OCI-LY7 (cell line): Measurements from ENCODE around the gene ARL10. TPM values are rescaled to one million over a fixed set of nuclear protein-coding genes. Genes with fewer than 3 reads are reported as not detected.

ENCODE experiments used
- BruUV-seq: library from RNA; stranded (reverse); fragments of 400-500 nt; replicated peaks from 2 replicates; lab custom pipeline; 2021; lab: Mats Ljungman, UMichigan
- CTCF ChIA-PET: fragments of 300-600 bp; sonication (Branson Sonifier 250); formaldehyde crosslinking; loops from one replicate; lab custom pipeline; 2022; ENCODE audit warnings: antibody characterized with exemption; ENCODE audit not compliant: unreplicated experiment; lab: Charles Lee
- POLR2A ChIA-PET: fragments of 300-600 bp; sonication (Branson Sonifier 250); formaldehyde crosslinking; loops from one replicate; lab custom pipeline; 2022; ENCODE audit warnings: antibody characterized with exemption; lab: Charles Lee
- DNase-seq: peaks from one replicate; pipeline ENCODE4 v3.0.0-alpha.2; 2015; ENCODE audit warnings: low spot score
- H2AFZ ChIP-seq: fragments of 200-600 bp; sonication (generic), shearing (Covaris generic); 2 replicates; pipeline ENCODE4 v1.6.1; 2014; ENCODE audit warnings: mild to moderate bottlenecking, antibody characterized with exemption, low read length, moderate library complexity
- H3K27ac ChIP-seq: fragments of 200-600 bp; sonication (generic); 2 replicates; pipeline ENCODE4 v1.5.1; 2014; ENCODE audit warnings: mixed run types, low read depth, mild to moderate bottlenecking, moderate library complexity, low read length, inconsistent platforms; ENCODE audit not compliant: poor library complexity, severe bottlenecking
- H3K36me3 ChIP-seq: fragments of 200-600 bp; sonication (generic); 2 replicates; pipeline ENCODE4 v1.6.1; 2014; ENCODE audit warnings: mild to moderate bottlenecking, antibody characterized with exemption, low read length, moderate library complexity, mixed read lengths; ENCODE audit not compliant: insufficient read depth
- H3K4me1 ChIP-seq: fragments of 200-600 bp; sonication (generic); 2 replicates; pipeline ENCODE4 v1.5.1; 2014; ENCODE audit warnings: mild to moderate bottlenecking, low read length; ENCODE audit not compliant: insufficient read depth, poor library complexity, severe bottlenecking
- H3K4me2 ChIP-seq: fragments of 200-600 bp; sonication (generic); 2 replicates; pipeline ENCODE4 v1.6.1; 2014; ENCODE audit warnings: mild to moderate bottlenecking, low read length
- H3K4me3 ChIP-seq: fragments of 200-600 bp; sonication (generic); 2 replicates; pipeline ENCODE4 v1.5.1; 2014; ENCODE audit warnings: mild to moderate bottlenecking, low read depth, low read length; ENCODE audit not compliant: poor library complexity, severe bottlenecking
- H3K79me2 ChIP-seq: fragments of 200-600 bp; sonication (generic); 2 replicates; pipeline ENCODE4 v1.6.1; 2016; ENCODE audit warnings: low read depth, mild to moderate bottlenecking, low read length, moderate library complexity, mixed read lengths; ENCODE audit not compliant: insufficient read depth
- H3K9me2 ChIP-seq: fragments of 200-600 bp; sonication (generic); 2 replicates; pipeline ENCODE4 v1.6.1; 2016; ENCODE audit warnings: mild to moderate bottlenecking, low read length, mixed read lengths; ENCODE audit not compliant: insufficient read depth
- H3K9me3 ChIP-seq: fragments of 200-600 bp; sonication (generic); 2 replicates; pipeline ENCODE4 v1.6.1; 2014; ENCODE audit warnings: mild to moderate bottlenecking, mixed run types, low read length, mixed read lengths
- H4K20me1 ChIP-seq: fragments of 200-600 bp; sonication (generic); 2 replicates; pipeline ENCODE4 v1.6.1; 2014; ENCODE audit warnings: mild to moderate bottlenecking, antibody characterized with exemption, low read length, moderate library complexity, mixed read lengths; ENCODE audit not compliant: insufficient read depth
- EZH2phosphoT487 ChIP-seq: fragments of 200-600 bp; sonication (generic); IDR thresholded peaks from 2 replicates; pipeline ENCODE4 v1.6.1; 2018; ENCODE audit warnings: low read depth, borderline replicate concordance, mild to moderate bottlenecking, mixed run types, antibody characterized with exemption, low read length, moderate library complexity, mixed read lengths
- intact Hi-C: fragments of 100-400 bp; cut with micrococcal nuclease; formaldehyde crosslinking; loops from one replicate; pipeline ENCODE4 v1.10.0; 2022; ENCODE audit not compliant: unreplicated experiment
- total RNA-seq, 2 experiments: library from RNA; depleted of rRNA in 1 of 2; stranded (reverse); fragments of >200 nt in 1 of 2; shearing (Covaris generic) in 1 of 2; gene quantifications; 2 replicates each; pipeline ENCODE4 v1.2.3, GENCODE V29; 2014 to 2022
- TF ChIP-seq, protein P1 (sequence below): fragments of 200-600 bp; sonication (generic); conservative IDR thresholded peaks from 2 replicates; pipeline ENCODE4 v1.5.1; 2014; ENCODE audit warnings: mild to moderate bottlenecking, antibody characterized with exemption, low read length, moderate library complexity, mixed read lengths

Gene ARL10
- total RNA-seq, 2 experiments from 2014 or later: 0.06 TPM; not detected in 1

DNA sequence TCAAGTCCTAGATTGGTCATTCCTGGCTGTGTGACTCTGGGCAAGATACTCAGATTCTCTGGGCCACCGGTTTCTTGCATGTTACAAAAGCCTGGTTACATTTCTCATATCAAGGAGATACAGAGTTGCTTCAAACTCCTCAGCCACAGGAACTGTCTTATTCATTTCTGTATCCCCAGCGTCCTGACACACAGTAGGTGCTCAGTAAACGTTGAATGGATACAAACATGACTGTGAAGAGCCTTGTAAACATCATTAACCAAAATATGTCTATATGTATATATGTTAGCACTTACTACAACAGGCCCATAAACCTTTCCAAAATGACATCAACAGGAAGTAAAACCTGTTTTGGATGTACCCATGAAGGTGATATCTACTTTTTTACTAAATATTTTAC lies 49.4 kb downstream of the ARL10 start:
- ChIA-PET CTCF (no interaction called here), POLR2A (no interaction called here)
- H3K4me2 ChIP-seq: peak overlapping the region; percentile 94
- no peaks in the 10 kb centered on the region for H4K20me1 ChIP-seq
- TSS peak; percentile 77 for BruUV-seq
- intact Hi-C loops: no loop called here
- H3K9me3 ChIP-seq: no peaks in the 10 kb centered on the region
- no peak overlapping the region for H3K27ac ChIP-seq
- H3K4me1 ChIP-seq: peaks cover 25% of the 10 kb centered on the region
- no peak for DNase-seq
- no peak overlapping the region for H2AFZ ChIP-seq
- H3K36me3 ChIP-seq: peaks cover 6% of the 10 kb centered on the region; the same call in 1 of the 2 replicates
- peaks cover 11% of the 10 kb centered on the region; the same call in 1 of the 2 replicates for H3K79me2 ChIP-seq
- TF ChIP-seq, protein P1, sequence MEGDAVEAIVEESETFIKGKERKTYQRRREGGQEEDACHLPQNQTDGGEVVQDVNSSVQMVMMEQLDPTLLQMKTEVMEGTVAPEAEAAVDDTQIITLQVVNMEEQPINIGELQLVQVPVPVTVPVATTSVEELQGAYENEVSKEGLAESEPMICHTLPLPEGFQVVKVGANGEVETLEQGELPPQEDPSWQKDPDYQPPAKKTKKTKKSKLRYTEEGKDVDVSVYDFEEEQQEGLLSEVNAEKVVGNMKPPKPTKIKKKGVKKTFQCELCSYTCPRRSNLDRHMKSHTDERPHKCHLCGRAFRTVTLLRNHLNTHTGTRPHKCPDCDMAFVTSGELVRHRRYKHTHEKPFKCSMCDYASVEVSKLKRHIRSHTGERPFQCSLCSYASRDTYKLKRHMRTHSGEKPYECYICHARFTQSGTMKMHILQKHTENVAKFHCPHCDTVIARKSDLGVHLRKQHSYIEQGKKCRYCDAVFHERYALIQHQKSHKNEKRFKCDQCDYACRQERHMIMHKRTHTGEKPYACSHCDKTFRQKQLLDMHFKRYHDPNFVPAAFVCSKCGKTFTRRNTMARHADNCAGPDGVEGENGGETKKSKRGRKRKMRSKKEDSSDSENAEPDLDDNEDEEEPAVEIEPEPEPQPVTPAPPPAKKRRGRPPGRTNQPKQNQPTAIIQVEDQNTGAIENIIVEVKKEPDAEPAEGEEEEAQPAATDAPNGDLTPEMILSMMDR: no peak
- TF ChIP-seq EZH2phosphoT487: no peak
- peak overlapping the region; percentile 86 for H3K4me3 ChIP-seq
- H3K9me2 ChIP-seq: no peaks in the 10 kb centered on the region

DNA sequence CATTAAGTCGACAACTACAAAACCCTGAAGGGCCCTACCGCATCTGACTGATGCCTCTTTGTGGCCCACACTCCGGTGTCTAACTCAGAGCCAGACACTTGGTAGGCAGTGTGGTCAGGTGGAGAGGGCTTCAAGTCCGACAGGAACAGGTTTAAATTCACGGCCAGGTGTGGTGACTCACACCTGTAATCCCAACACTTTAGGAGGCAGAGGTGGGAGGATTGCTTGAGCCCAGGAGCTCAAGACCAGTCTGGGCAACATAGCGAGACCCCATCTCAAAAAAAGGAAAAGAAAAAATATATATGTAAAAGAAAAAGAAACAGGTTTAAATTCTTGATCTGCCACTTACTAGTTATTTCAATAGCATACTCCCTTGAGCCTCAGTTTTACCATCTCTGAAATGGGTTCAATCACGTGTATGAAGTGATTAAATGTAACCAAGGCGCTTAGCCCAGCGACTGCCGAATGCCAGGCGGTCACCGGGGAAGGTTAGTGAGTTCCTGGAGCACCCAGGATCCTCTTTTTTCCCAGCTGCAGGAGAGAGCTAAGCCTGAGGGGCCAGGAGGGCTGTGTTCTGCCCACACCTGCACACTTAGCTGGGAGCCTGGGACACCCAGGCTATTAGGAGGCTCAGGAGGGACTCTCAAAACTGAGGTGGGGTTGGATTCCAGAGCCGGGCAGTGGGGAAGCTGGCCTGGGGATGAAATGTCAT lies 50.1 kb downstream of the ARL10 start:
- intact Hi-C loops: no loop called here
- peaks cover 2% of the 10 kb centered on the region; the same call in 1 of the 2 replicates for H3K9me3 ChIP-seq
- no peaks in the 10 kb centered on the region for H3K36me3 ChIP-seq
- no TSS peak for BruUV-seq
- no peaks in the 10 kb centered on the region for H4K20me1 ChIP-seq
- peak overlapping the region; percentile 94 for H3K4me2 ChIP-seq
- H3K9me2 ChIP-seq: no peaks in the 10 kb centered on the region
- peak overlapping the region; percentile 86 for H3K4me3 ChIP-seq
- ChIA-PET CTCF (no interaction called here), POLR2A (interaction anchor here (0.6 to 0.7 kb wide), 2 partner anchors 123 to 1034 kb away, joined by 3 to 4 read pairs; no protein-coding TSS in a partner anchor)
- peaks cover 25% of the 10 kb centered on the region for H3K4me1 ChIP-seq
- H3K79me2 ChIP-seq: peaks cover 11% of the 10 kb centered on the region; the same call in 1 of the 2 replicates
- TF ChIP-seq, protein P1: no peak
- no peak for TF ChIP-seq EZH2phosphoT487
- peak overlapping the region; percentile 60; the same call in 1 of the 2 replicates for H2AFZ ChIP-seq
- H3K27ac ChIP-seq: peak overlapping the region; percentile 2
- peak; percentile 18 for DNase-seq
